GM12878 (cell line): ENCODE data around the gene AGAP1. TPM values are rescaled to one million over a fixed set of nuclear protein-coding genes. Genes with fewer than 3 reads are reported as not detected.

Experiments used
- ATAC-seq: fragments of 200-7000 bp; cut with Tn5 transposase; 3 replicates; pipeline ENCODE4 v1.9.1; 2020; ENCODE audit warnings: mild to moderate bottlenecking, moderate library complexity
- BruUV-seq: library from RNA; stranded (reverse); fragments of 400-500 nt; replicated peaks from 2 replicates; lab custom pipeline; 2021; lab: Mats Ljungman, UMichigan
- CTCF ChIA-PET: fragments of 300-600 bp; sonication (Branson Sonifier 250); formaldehyde crosslinking; extraction: SDS; loops from one replicate; lab custom pipeline; 2021; ENCODE audit warnings: inconsistent platforms; lab: Yijun Ruan, JAX
- POLR2A ChIA-PET: fragments of 350-600 bp; formaldehyde crosslinking; extraction: SDS; loops from one replicate; lab custom pipeline; 2021; ENCODE audit warnings: inconsistent platforms; lab: Charles Lee
- RAD21 ChIA-PET: fragments of 300-600 bp; sonication (Branson Sonifier 250); formaldehyde crosslinking; loops from one replicate; lab custom pipeline; 2023; ENCODE audit warnings: antibody characterized with exemption; ENCODE audit not compliant: unreplicated experiment; lab: Charles Lee
- SMC1A ChIA-PET: fragments of 300-600 bp; sonication (Branson Sonifier 250); formaldehyde crosslinking; loops from one replicate; lab custom pipeline; 2023; ENCODE audit not compliant: unreplicated experiment, uncharacterized antibody; lab: Charles Lee
- DNase-seq: peaks from one replicate; pipeline ENCODE4 v3.0.0-alpha.2; 2011; ENCODE audit warnings: low read depth, low spot score
- FAIRE-seq: peaks from 3 replicates; lab custom pipeline; 2011; peaks lifted over from hg19 to GRCh38; lab: Jason Lieb, UNC
- H2AFZ ChIP-seq: 2 replicates; pipeline ENCODE4 v1.6.0; 2011; ENCODE audit warnings: low read depth, low read length, control low read depth; ENCODE audit not compliant: control insufficient read depth
- H3K27ac ChIP-seq: 2 replicates; pipeline ENCODE4 v1.5.1; 2011; ENCODE audit warnings: control low read depth; ENCODE audit not compliant: control insufficient read depth, insufficient read depth
- H3K27me3 ChIP-seq, 2 experiments: replicated peaks in 1 of 2; 2 replicates each; pipeline versions ENCODE4 v1.6.0 to v1.6.1; 2011; ENCODE audit warnings: low read length in 1 of 2; ENCODE audit not compliant: control insufficient read depth in 2 of 2, insufficient read depth in 2 of 2
- H3K36me3 ChIP-seq, 2 experiments: 2 replicates each; pipeline ENCODE4 v1.5.1; 2011; ENCODE audit warnings: low read length in 1 of 2; ENCODE audit not compliant: control insufficient read depth in 2 of 2, insufficient read depth in 2 of 2
- H3K4me1 ChIP-seq: 2 replicates; pipeline ENCODE4 v1.6.1; 2011; ENCODE audit warnings: mild to moderate bottlenecking, low read length, moderate library complexity, mixed read lengths; ENCODE audit not compliant: control insufficient read depth, insufficient read depth
- H3K4me2 ChIP-seq: 2 replicates; pipeline ENCODE4 v1.6.0; 2011; ENCODE audit warnings: control low read depth; ENCODE audit not compliant: control insufficient read depth, insufficient read depth
- H3K4me3 ChIP-seq: fragments of 200-600 bp; sonication (generic); 2 replicates; pipeline ENCODE4 v1.5.1; 2016
- H3K79me2 ChIP-seq: 2 replicates; pipeline ENCODE4 v1.6.0; 2011; ENCODE audit warnings: low read length; ENCODE audit not compliant: control insufficient read depth, insufficient read depth
- H3K9ac ChIP-seq: 2 replicates; pipeline ENCODE4 v1.8.0; 2011; ENCODE audit warnings: low read length, control low read depth, mixed read lengths; ENCODE audit not compliant: control insufficient read depth, insufficient read depth
- H3K9me3 ChIP-seq: replicated peaks from 3 replicates; pipeline ENCODE4 v1.5.1; 2011; ENCODE audit warnings: mild to moderate bottlenecking, low read length; ENCODE audit not compliant: control insufficient read depth, insufficient read depth
- H4K20me1 ChIP-seq: 2 replicates; pipeline ENCODE4 v1.6.0; 2011; ENCODE audit not compliant: control insufficient read depth, insufficient read depth
- BACH1 ChIP-seq: fragments of 450-650 bp; IDR thresholded peaks from 2 replicates; pipeline ENCODE4 v1.6.1; 2017; ENCODE audit warnings: mild to moderate bottlenecking, borderline replicate concordance
- CREM ChIP-seq: IDR thresholded peaks from 2 replicates; pipeline ENCODE4 v1.6.1; 2014; ENCODE audit warnings: antibody characterized with exemption, low read depth
- EP300 ChIP-seq, 2 experiments: fragments of 150-350 bp in 1 of 2; IDR thresholded peaks; 2 replicates each; pipeline ENCODE4 v1.6.1; 2011 to 2012; ENCODE audit warnings: low read depth in 2 of 2, low read length in 2 of 2, borderline replicate concordance in 1 of 2, improper control_type of control experiment in 1 of 2, inconsistent platforms in 1 of 2; ENCODE audit not compliant: control insufficient read depth in 1 of 2
- HDAC6 ChIP-seq: fragments of 200-600 bp; sonication (generic); IDR thresholded peaks from one replicate; pipeline ENCODE4 v1.8.0; 2017; ENCODE audit warnings: antibody characterized with exemption; ENCODE audit not compliant: unreplicated experiment
- LARP7 ChIP-seq: fragments of 450-650 bp; IDR thresholded peaks from 2 replicates; pipeline ENCODE4 v1.6.1; 2017; ENCODE audit warnings: mild to moderate bottlenecking
- NRF1 ChIP-seq: conservative IDR thresholded peaks from 2 replicates; pipeline ENCODE4 v1.6.1; 2011; ENCODE audit warnings: mild to moderate bottlenecking, low read depth, low read length, improper control_type of control experiment
- PML ChIP-seq: IDR thresholded peaks from 2 replicates; pipeline ENCODE4 v1.6.1; 2012; ENCODE audit warnings: low read length, inconsistent platforms
- YY1 ChIP-seq: IDR thresholded peaks from 2 replicates; pipeline ENCODE4 v1.6.1; 2011; ENCODE audit warnings: low read depth, mild to moderate bottlenecking, low read length
- ZNF217 ChIP-seq: fragments of 450-650 bp; IDR thresholded peaks from 2 replicates; pipeline ENCODE4 v1.6.1; 2017; ENCODE audit warnings: antibody characterized with exemption, mild to moderate bottlenecking
- ZNF274 ChIP-seq: IDR thresholded peaks from one replicate; pipeline ENCODE4 v1.8.0; 2011; ENCODE audit not compliant: insufficient read length, insufficient read depth
- WGBS: methylation state at CpG from one replicate; pipeline ENCODE4 v1.1.6; 2016; ENCODE audit warnings: low lambda C conversion rate; ENCODE audit not compliant: insufficient replicate concordance, insufficient coverage; ENCODE audit errors: missing lambda C conversion rate; 5-methylcytosine and 5-hydroxymethylcytosine counted together
- in situ Hi-C: fragments of 300-500 bp; cut with MboI; formaldehyde crosslinking; loops from 9 replicates; pipeline ENCODE4 v1.14.3; 2018; ENCODE audit warnings: mixed read lengths
- intact Hi-C: fragments of 100-400 bp; cut with micrococcal nuclease; formaldehyde crosslinking; loops from one replicate; pipeline ENCODE4 v1.14.2; 2022; ENCODE audit not compliant: unreplicated experiment
- polyA plus RNA-seq, 11 experiments: library from polyadenylated mRNA; depleted of rRNA in 4 of 11; unstranded in 6 of 11; stranded (reverse) in 5 of 11; fragments of >200 nt; fragmentation: Nextera tagmentation in 4 of 11; fragmentation: Illumina TruSeq in 1 of 11; extraction: Ambion mirVana in 4 of 11; extraction: Trizol in 1 of 11; gene quantifications; 1 replicate in 1 of 11; 2 replicates in 10 of 11; pipeline versions ENCODE4 v1.2.1 to v1.2.3, GENCODE V29; 2011 to 2016; ENCODE audit warnings: inconsistent platforms in 2 of 11, missing spikeins in 2 of 11, low read depth in 1 of 11
- total RNA-seq, 4 experiments: library from RNA; depleted of rRNA in 3 of 4; stranded (reverse); fragments of >200 nt in 3 of 4; fragmentation: Illumina TruSeq in 1 of 4; extraction: Trizol in 1 of 4; gene quantifications; 2 replicates each; pipeline versions ENCODE4 v1.2.1 to v1.2.3, GENCODE V29; 2013 to 2021
- TF ChIP-seq, protein P1 (sequence below): IDR thresholded peaks from 2 replicates; pipeline ENCODE4 v1.6.1; 2012; ENCODE audit warnings: low read depth, low read length, improper control_type of control experiment

AGAP1 gene
- total and polyA plus RNA-seq, 10 of the 15 experiments (the other 5 are each of a cell fraction or from before 2014, with no cell fraction given) = 0.05 to 0.15 (median 0.06) TPM; not detected in 7

DNA sequence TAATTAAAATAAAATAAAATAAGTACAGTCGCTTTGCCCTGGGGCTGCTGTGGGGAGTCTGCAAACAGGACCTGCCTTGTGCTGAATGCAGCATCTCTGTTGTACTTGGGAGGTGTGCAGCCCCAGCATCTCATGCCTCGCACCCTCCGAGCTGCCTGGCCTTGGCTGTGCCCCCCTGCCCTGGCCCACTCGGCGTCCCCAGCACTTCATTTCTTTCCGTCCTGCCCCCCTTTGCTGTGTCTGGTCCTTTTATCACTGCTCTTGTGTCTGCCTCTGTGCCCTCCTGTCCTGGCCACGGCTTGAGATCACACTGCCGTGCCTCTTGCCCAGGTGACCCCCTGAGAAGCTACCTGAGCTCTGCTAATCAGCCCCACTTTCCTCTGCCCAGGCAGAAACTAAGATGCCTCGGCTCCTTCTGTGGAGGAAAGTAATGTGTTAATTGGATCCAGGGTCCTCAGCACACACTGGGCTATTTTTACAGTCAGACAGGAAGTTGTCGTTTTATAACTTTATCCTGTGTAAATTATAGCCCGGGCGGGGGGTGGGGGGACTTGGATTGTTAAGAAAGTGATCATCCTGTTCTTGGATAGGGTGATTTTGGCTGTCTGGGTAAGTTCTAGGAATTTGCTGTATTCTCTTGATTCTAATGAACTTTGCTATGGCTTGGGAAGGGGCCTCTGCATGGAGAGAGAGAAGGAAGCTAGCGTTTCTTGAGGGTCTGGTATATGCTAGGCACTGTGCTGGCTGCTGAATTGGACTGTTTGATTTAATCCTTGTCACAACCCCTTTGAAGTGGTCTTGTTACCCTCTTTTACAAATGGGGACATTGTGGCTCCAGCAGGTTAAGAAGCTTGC is 69.4 kb downstream of the AGAP1 start (continued):
- TF ChIP-seq ZNF217 = no peak
- no peak for TF ChIP-seq ZNF274

DNA sequence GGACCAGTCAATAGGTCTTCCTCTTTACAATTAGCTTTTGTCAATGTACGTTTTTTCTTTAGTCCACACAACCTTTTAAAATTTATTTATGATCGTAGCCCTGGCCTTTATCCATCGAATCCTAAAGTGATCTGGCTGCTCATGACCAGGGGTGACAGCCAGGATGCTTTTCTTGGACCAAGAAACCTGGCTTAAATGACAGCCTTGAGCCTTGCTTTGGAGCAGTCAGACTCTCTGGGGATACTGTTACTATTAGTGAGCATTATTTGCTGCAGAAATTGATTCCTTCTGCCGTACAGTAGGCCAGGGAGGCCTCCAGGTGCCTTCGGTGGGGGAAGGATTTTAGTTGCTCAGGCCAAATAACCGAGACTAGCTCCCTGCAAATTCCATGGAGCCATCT is 70.2 kb downstream of the AGAP1 start:
- H3K27me3 ChIP-seq = no peaks in the 10 kb centered on the region
- H3K4me1 ChIP-seq = peaks cover 3% of the 10 kb centered on the region
- no peak overlapping the region for H3K27ac ChIP-seq
- ChIA-PET SMC1A (no interaction called here), CTCF (no interaction called here), POLR2A (no interaction called here), RAD21 (no interaction called here)
- H3K4me2 ChIP-seq = no peak overlapping the region
- no peaks in the 10 kb centered on the region; the same call in 2 of the 3 replicates for H3K9me3 ChIP-seq
- TF ChIP-seq CREM = no peak
- no peak for TF ChIP-seq LARP7
- TF ChIP-seq NRF1 = no peak
- TF ChIP-seq, protein P1, sequence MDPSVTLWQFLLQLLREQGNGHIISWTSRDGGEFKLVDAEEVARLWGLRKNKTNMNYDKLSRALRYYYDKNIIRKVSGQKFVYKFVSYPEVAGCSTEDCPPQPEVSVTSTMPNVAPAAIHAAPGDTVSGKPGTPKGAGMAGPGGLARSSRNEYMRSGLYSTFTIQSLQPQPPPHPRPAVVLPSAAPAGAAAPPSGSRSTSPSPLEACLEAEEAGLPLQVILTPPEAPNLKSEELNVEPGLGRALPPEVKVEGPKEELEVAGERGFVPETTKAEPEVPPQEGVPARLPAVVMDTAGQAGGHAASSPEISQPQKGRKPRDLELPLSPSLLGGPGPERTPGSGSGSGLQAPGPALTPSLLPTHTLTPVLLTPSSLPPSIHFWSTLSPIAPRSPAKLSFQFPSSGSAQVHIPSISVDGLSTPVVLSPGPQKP = no peak
- no peak for TF ChIP-seq HDAC6
- TF ChIP-seq PML = no peak
- TF ChIP-seq BACH1 = no peak
- TF ChIP-seq EP300 (IDR thresholded peaks at IDR 0.05; ENCODE audit: borderline replicate concordance in 1 of 2, control insufficient read depth in 1 of 2, low read depth in 2 of 2, low read length in 2 of 2) = no peak
- TF ChIP-seq YY1 = no peak
- no peaks in the 10 kb centered on the region for H3K36me3 ChIP-seq
- intact Hi-C loops (no loop called here), in situ Hi-C loops (no loop called here)
- H3K79me2 ChIP-seq = no peaks in the 10 kb centered on the region
- no peak for ATAC-seq
- BruUV-seq = no TSS peak
- H3K9ac ChIP-seq = no peak overlapping the region
- FAIRE-seq = no peak
- no peak overlapping the region for H3K4me3 ChIP-seq
- under 1% methylated on average over 6 of the region's 6 CpGs for WGBS
- no peak for DNase-seq
- H2AFZ ChIP-seq = no peak overlapping the region
- no peaks in the 10 kb centered on the region for H4K20me1 ChIP-seq
